Cardiac muscle cell (in vitro differentiated cells and primary cell): ENCODE results near the gene STRADB. TPM values are rescaled to one million over a fixed set of nuclear protein-coding genes. Genes with fewer than 3 reads are reported as not detected.
"Not testable (repeated sequence)": the region's sequence is repeated elsewhere in the genome, so short reads cannot be mapped to it uniquely, and the experiment has no call there.

Experiments used
- DNase-seq, 2 donors: peaks; one replicate each; pipeline versions ENCODE4 v3.0.0 to v3.0.0-alpha.2; 2010 to 2017; ENCODE audit warnings: low read depth in 1 of 2, low spot score in 1 of 2
- H3K27ac ChIP-seq: fragments of 200-600 bp; sonication (generic); 2 replicates; pipeline ENCODE4 v1.5.1; 2016
- H3K27me3 ChIP-seq: fragments of 200-600 bp; sonication (generic); 2 replicates; pipeline ENCODE4 v1.6.0; 2016; ENCODE audit warnings: control low read depth
- H3K36me3 ChIP-seq: fragments of 200-600 bp; sonication (generic); 2 replicates; pipeline ENCODE4 v1.5.1; 2016; ENCODE audit warnings: control low read depth
- H3K4me1 ChIP-seq: fragments of 200-600 bp; sonication (generic); 2 replicates; pipeline ENCODE4 v1.8.1; 2017; ENCODE audit warnings: low read depth, mild to moderate bottlenecking, mixed run types
- H3K4me3 ChIP-seq: fragments of 200-600 bp; sonication (generic); 2 replicates; pipeline ENCODE4 v1.5.1; 2016; ENCODE audit warnings: mild to moderate bottlenecking
- H3K9me3 ChIP-seq: fragments of 200-600 bp; sonication (generic); 2 replicates; pipeline ENCODE4 v1.5.1; 2017; ENCODE audit warnings: low read depth, mild to moderate bottlenecking, control low read depth
- polyA plus RNA-seq: library from polyadenylated mRNA; unstranded; fragments of >200 nt; fragmentation: Nextera tagmentation; extraction: Ambion mirVana; gene quantifications from 2 replicates; pipeline ENCODE4 v1.2.1, GENCODE V29; 2016
- total RNA-seq: library from RNA; depleted of rRNA; stranded (reverse); fragments of >200 nt; gene quantifications from 2 replicates; pipeline ENCODE4 v1.2.3, GENCODE V29; 2016
- TF ChIP-seq, protein P1 (sequence below): IDR thresholded peaks from 2 replicates; pipeline ENCODE4 v1.5.1; 2012; ENCODE audit warnings: low read depth, mild to moderate bottlenecking, low read length

The STRADB gene
- total and polyA plus RNA-seq, 2 experiments from 2014 or later: 35.5 to 106 TPM

DNA sequence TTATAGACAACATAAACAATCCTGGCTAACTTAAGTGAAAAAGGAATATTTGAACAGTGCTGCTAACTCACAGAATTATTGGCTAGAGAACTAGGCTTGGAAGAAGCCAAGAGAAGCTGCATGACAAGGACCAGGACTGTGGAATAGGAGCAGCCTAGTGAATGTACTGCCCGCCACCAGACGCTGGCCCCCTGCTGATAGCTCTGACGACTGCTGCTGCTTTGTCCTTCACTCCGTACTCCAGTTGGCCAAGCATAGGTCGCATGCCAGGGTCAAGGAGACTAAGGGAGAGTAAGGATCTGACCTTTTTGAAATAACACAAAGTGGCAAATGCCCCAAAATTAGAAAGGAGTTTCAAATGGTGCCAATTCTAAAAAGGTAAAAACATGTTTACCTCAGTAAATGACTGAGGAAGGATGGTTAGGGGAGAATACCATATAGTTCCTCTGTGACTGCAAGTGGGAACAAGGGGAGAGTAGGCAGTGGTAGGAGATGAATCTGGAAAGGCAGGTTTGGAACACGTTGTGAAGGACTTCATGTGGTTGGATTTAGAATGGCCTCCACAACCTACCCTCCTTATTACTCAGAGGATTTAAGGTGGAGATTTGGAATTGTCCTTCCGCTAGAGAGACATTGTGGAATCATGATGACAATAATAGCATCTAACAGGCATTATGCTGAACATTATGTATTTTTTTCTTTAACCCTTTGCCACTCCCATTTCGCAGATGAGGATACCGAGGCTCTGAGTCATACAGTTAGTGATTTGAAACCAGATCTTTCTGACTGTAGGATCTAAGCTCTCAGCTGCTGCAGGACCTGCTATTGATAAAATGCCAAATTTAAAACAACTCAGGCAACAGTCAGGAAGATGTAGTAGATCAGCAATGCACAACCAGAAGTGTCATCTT lies 19.5 kb downstream of the STRADB start:
- TF ChIP-seq, protein P1, sequence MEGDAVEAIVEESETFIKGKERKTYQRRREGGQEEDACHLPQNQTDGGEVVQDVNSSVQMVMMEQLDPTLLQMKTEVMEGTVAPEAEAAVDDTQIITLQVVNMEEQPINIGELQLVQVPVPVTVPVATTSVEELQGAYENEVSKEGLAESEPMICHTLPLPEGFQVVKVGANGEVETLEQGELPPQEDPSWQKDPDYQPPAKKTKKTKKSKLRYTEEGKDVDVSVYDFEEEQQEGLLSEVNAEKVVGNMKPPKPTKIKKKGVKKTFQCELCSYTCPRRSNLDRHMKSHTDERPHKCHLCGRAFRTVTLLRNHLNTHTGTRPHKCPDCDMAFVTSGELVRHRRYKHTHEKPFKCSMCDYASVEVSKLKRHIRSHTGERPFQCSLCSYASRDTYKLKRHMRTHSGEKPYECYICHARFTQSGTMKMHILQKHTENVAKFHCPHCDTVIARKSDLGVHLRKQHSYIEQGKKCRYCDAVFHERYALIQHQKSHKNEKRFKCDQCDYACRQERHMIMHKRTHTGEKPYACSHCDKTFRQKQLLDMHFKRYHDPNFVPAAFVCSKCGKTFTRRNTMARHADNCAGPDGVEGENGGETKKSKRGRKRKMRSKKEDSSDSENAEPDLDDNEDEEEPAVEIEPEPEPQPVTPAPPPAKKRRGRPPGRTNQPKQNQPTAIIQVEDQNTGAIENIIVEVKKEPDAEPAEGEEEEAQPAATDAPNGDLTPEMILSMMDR: no peak
- DNase-seq: peak; percentile 22 to 42
- Histone ChIP-seq H3K36me3 (peaks cover 33% of the 10 kb centered on the region), H3K4me3 (no peak overlapping the region), H3K27me3 (no peaks in the 10 kb centered on the region), H3K27ac (no peak overlapping the region), H3K4me1 (no peaks in the 10 kb centered on the region), H3K9me3 (no peaks in the 10 kb centered on the region)

DNA sequence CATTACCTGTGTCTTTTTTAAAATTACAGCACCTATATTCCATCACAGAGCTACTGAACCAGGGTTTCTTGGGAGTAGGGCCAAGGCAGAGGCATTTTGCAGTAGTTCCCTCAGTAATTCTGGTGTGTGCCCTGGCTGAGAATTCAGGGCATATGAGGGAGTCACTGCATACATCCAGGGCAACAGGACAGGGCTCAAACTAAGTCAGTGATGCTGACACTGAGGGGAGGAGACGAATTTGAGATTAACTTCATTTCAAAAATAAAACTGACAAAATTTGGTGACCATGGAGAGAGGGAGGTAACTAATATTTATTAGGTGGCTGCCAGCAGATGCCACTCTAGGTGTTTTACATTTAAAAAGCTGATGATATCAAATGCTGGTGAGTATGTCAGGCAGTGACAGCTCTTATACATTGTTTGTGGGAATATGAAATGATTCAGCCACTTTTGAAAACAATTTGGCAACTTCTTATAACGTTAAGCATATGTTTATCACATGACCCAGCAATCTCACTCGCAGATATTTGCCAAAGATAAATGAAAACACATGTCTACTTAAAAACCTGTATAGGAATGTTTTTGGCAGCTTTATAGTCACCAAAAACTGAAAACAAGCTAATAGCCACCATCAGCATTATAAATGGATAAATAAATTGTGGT lies 20.3 kb downstream of the STRADB start:
- Histone ChIP-seq H3K9me3 (no peaks in the 10 kb centered on the region), H3K27me3 (no peaks in the 10 kb centered on the region), H3K36me3 (peaks cover 32% of the 10 kb centered on the region), H3K4me3 (no peak overlapping the region), H3K4me1 (no peaks in the 10 kb centered on the region), H3K27ac (no peak overlapping the region)
- peak in 1 of 2 donors; percentile 48 for DNase-seq
- TF ChIP-seq, protein P1: no peak

DNA sequence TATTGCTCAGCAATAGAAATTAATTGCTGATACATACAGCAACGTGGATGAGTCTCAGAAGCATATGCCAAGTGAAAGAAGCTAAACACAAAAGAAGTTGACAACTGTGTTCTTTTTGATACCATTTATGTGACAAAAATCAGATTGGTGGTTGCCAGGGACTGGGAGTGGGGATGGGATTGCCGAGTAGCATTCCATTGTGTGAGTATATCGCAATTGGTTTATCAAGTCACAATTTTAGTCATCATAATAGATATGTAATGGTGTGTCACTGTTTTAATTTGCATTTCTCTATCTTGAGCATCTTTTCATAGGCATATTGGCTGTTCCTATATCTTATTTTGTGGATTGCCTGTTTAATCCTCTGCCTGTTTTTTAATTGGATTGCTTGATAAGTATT lies 20.9 kb downstream of the STRADB start:
- Histone ChIP-seq H3K36me3 (peaks cover 27% of the 10 kb centered on the region), H3K9me3 (no peaks in the 10 kb centered on the region), H3K4me3 (no peak overlapping the region), H3K27me3 (no peaks in the 10 kb centered on the region), H3K27ac (no peak overlapping the region), H3K4me1 (no peaks in the 10 kb centered on the region)
- DNase-seq: no peak
- TF ChIP-seq, protein P1: no peak

DNA sequence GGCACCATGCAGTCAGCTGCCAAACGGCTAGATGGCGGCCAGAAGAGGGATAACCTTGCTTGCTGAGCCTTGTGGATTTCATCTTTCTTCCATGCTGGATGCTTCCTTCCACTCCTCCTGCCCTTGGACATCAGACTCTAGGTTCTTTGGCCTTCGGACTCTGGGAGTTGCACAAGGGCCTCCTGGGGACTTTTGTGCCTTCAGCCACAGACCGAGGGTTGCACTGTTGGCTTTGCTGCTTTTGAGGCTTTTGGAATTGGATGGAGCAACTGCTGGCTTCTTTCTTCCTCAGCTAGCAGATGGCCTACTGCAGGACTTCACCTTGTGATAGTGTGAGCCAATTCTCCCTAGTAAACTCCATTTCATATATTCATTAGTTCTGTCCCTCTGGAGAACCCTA lies 31.0 kb downstream of the STRADB start:
- H3K4me1 ChIP-seq: no peaks in the 10 kb centered on the region
- peaks cover 10% of the 10 kb centered on the region for H3K36me3 ChIP-seq
- H3K9me3 ChIP-seq: no peaks in the 10 kb centered on the region
- no peak for DNase-seq
- H3K27ac ChIP-seq: no peak overlapping the region
- TF ChIP-seq, protein P1: no peak
- H3K4me3 ChIP-seq: no peak overlapping the region
- H3K27me3 ChIP-seq: no peaks in the 10 kb centered on the region

DNA sequence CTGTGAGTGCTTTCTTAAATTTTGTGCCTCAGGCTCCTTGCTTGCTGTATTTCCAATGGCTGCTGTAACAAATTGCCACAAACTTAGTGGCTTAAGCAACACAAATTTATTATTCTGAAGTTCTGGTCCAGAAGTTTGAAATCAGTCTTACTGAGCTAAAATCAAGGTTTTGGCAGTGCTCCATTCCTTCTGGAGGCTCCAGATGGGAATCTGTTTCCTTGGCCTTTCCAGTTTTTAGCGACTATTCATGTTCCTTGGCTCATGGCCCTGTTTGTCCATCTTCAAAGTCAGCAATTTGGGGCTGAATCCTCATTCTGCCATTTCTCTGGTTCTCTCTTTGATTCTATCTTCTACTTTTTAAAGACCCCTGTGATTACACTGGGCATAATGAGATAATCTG lies 31.8 kb downstream of the STRADB start:
- Histone ChIP-seq H3K9me3 (no peaks in the 10 kb centered on the region), H3K27ac (no peak overlapping the region), H3K4me3 (no peak overlapping the region), H3K4me1 (no peaks in the 10 kb centered on the region), H3K27me3 (no peaks in the 10 kb centered on the region), H3K36me3 (peaks cover 9% of the 10 kb centered on the region)
- DNase-seq: no peak
- TF ChIP-seq, protein P1: no peak

DNA sequence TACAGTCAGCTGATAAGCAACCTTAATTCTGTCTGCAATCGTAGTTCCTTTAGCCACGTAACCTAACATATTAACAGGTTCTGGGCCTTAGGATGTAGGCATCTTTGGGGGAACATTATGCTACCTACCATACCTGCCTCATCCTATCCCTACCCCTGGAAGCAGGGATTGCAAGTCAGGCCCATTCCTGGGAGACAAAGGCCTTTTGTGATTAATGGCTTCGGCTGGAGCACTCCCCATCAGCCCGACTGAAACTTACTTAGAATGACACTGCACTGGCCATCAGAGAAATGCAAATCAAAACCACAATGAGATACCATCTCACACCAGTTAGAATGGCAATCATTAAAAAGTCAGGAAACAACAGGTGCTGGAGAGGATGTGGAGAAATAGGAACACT lies 32.2 kb downstream of the STRADB start:
- H3K9me3 ChIP-seq, H3K36me3 ChIP-seq, H3K27me3 ChIP-seq, DNase-seq, H3K27ac ChIP-seq, H3K4me3 ChIP-seq, H3K4me1 ChIP-seq: not testable (repeated sequence)
